IPS-15b (cell line): ENCODE measurements around the gene VTCN1.
"Not testable (repeated sequence)": the region's sequence is repeated elsewhere in the genome, so short reads cannot be mapped to it uniquely, and the experiment has no call there.

Experiments used
- H3K27me3 ChIP-seq: one replicate; pipeline ENCODE4 v1.6.1; 2013; ENCODE audit warnings: low read length; ENCODE audit not compliant: control insufficient read depth, insufficient read depth
- H3K36me3 ChIP-seq: one replicate; pipeline ENCODE4 v1.6.1; 2013; ENCODE audit warnings: low read length; ENCODE audit not compliant: control insufficient read depth, insufficient read depth
- H3K4me1 ChIP-seq: one replicate; pipeline ENCODE4 v1.6.1; 2013; ENCODE audit warnings: mild to moderate bottlenecking, low read length; ENCODE audit not compliant: control insufficient read depth, insufficient read depth
- H3K4me3 ChIP-seq: one replicate; pipeline ENCODE4 v1.5.1; 2013; ENCODE audit warnings: low read depth, low read length
- H3K9ac ChIP-seq: one replicate; pipeline ENCODE4 v1.6.1; 2013; ENCODE audit warnings: low read depth, mild to moderate bottlenecking, low read length
- H3K9me3 ChIP-seq: one replicate; pipeline ENCODE4 v1.6.1; 2013; ENCODE audit warnings: mild to moderate bottlenecking, low read length; ENCODE audit not compliant: control insufficient read depth, insufficient read depth

VTCN1 gene

GRCh38 chr1:117136749-117137148, 74.0 kb downstream of the VTCN1 start:
- Histone ChIP-seq H3K27me3 (no peaks in the 10 kb centered on the region), H3K4me3 (no peak overlapping the region), H3K36me3 (no peaks in the 10 kb centered on the region), H3K9me3 (no peaks in the 10 kb centered on the region), H3K4me1 (peaks cover 10% of the 10 kb centered on the region), H3K9ac (no peak overlapping the region)

GRCh38 chr1:117135329-117135728, 75.4 kb downstream of the VTCN1 start:
- H3K4me3 ChIP-seq = no peak overlapping the region
- no peaks in the 10 kb centered on the region for H3K9me3 ChIP-seq
- H3K4me1 ChIP-seq = peaks cover 10% of the 10 kb centered on the region
- H3K36me3 ChIP-seq = no peaks in the 10 kb centered on the region
- no peak overlapping the region for H3K9ac ChIP-seq
- no peaks in the 10 kb centered on the region for H3K27me3 ChIP-seq

GRCh38 chr1:117130526-117130925, 80.2 kb downstream of the VTCN1 start:
- H3K9ac ChIP-seq = no peak overlapping the region
- no peaks in the 10 kb centered on the region for H3K36me3 ChIP-seq
- no peak overlapping the region for H3K4me3 ChIP-seq
- H3K9me3 ChIP-seq = no peaks in the 10 kb centered on the region
- H3K27me3 ChIP-seq = no peaks in the 10 kb centered on the region
- peaks cover 8% of the 10 kb centered on the region for H3K4me1 ChIP-seq

- Histone ChIP-seq H3K4me1 (no peaks in the 10 kb centered on the region), H3K36me3 (no peaks in the 10 kb centered on the region), H3K27me3 (no peaks in the 10 kb centered on the region), H3K4me3 (no peak overlapping the region), H3K9ac (no peak overlapping the region), H3K9me3 (no peaks in the 10 kb centered on the region)
Observed at GRCh38 chr1:117128323-117129079, 82.2 kb downstream of the VTCN1 start.

GRCh38 chr1:117127795-117128194, 82.9 kb downstream of the VTCN1 start:
- H3K9me3 ChIP-seq = no peaks in the 10 kb centered on the region
- H3K4me1 ChIP-seq = no peaks in the 10 kb centered on the region
- H3K36me3 ChIP-seq = no peaks in the 10 kb centered on the region
- no peak overlapping the region for H3K4me3 ChIP-seq
- H3K27me3 ChIP-seq = no peaks in the 10 kb centered on the region
- H3K9ac ChIP-seq = no peak overlapping the region

GRCh38 chr1:117124661-117125060, 86.1 kb downstream of the VTCN1 start:
- Histone ChIP-seq H3K4me1 (peaks cover 2% of the 10 kb centered on the region), H3K9me3 (no peaks in the 10 kb centered on the region), H3K27me3 (no peaks in the 10 kb centered on the region)

GRCh38 chr1:117123274-117123673, 87.5 kb downstream of the VTCN1 start:
- Histone ChIP-seq H3K4me1 (peaks cover 2% of the 10 kb centered on the region), H3K4me3 (no peak overlapping the region), H3K9me3 (no peaks in the 10 kb centered on the region), H3K9ac (no peak overlapping the region), H3K27me3 (no peaks in the 10 kb centered on the region), H3K36me3 (no peaks in the 10 kb centered on the region)

More at GRCh38 chr1:117124661-117125060, 86.1 kb downstream of the VTCN1 start:
- H3K4me3 ChIP-seq = no peak overlapping the region
- H3K36me3 ChIP-seq = no peaks in the 10 kb centered on the region
- no peak overlapping the region for H3K9ac ChIP-seq

GRCh38 chr1:117122330-117123025, 88.2 kb downstream of the VTCN1 start:
- H3K36me3 ChIP-seq = peaks cover 5% of the 10 kb centered on the region
- peak overlapping the region; percentile 56 for H3K9ac ChIP-seq
- no peaks in the 10 kb centered on the region for H3K27me3 ChIP-seq
- peak overlapping the region; percentile 70 for H3K4me3 ChIP-seq
- no peaks in the 10 kb centered on the region for H3K9me3 ChIP-seq
- H3K4me1 ChIP-seq = peaks cover 2% of the 10 kb centered on the region

GRCh38 chr1:117121589-117122329, 89.0 kb downstream of the VTCN1 start, which contains the start of gene TRIM45:
TSS of gene TRIM45 (minus strand) at chr1:117121749. CDS start at chr1:117121201, 548 bp downstream.
- no peaks in the 10 kb centered on the region for H3K27me3 ChIP-seq
- peak within 1 kb of the TSS; percentile 56 for H3K9ac ChIP-seq
- H3K4me3 ChIP-seq = peak within 1 kb of the TSS; percentile 70
- no peaks in the 10 kb centered on the region for H3K9me3 ChIP-seq
- peaks cover 9% of the 10 kb centered on the region for H3K36me3 ChIP-seq
- H3K4me1 ChIP-seq = peaks cover 2% of the 10 kb centered on the region

GRCh38 chr1:117120774-117121588, 89.7 kb downstream of the VTCN1 start:
- Histone ChIP-seq H3K27me3 (no peaks in the 10 kb centered on the region), H3K4me3 (peak overlapping the region; percentile 70), H3K9me3 (no peaks in the 10 kb centered on the region), H3K9ac (peak overlapping the region; percentile 48), H3K4me1 (peaks cover 4% of the 10 kb centered on the region), H3K36me3 (peaks cover 13% of the 10 kb centered on the region)

GRCh38 chr1:117119144-117119543, 91.6 kb downstream of the VTCN1 start:
- H3K4me1 ChIP-seq, H3K9me3 ChIP-seq, H3K4me3 ChIP-seq, H3K27me3 ChIP-seq, H3K9ac ChIP-seq: not testable (repeated sequence)
- peaks cover 13% of the 10 kb centered on the region for H3K36me3 ChIP-seq
